PC-3 (cell line): ENCODE results near the gene ACAN. TPM values are rescaled to one million over a fixed set of nuclear protein-coding genes. Genes with fewer than 3 reads are reported as not detected.

Experiments
- ATAC-seq: fragments of 200-7000 bp; cut with Tn5 transposase; 2 replicates; pipeline ENCODE4 v1.9.1; 2020; ENCODE audit warnings: mild to moderate bottlenecking, moderate library complexity
- BruUV-seq: library from RNA; stranded (reverse); fragments of 400-500 nt; replicated peaks from 2 replicates; lab custom pipeline; 2021; lab: Mats Ljungman, UMichigan
- CTCF ChIA-PET: fragments of 300-600 bp; sonication (Branson Sonifier 250); formaldehyde crosslinking; loops from one replicate; lab custom pipeline; 2022; ENCODE audit warnings: antibody characterized with exemption; lab: Charles Lee
- POLR2A ChIA-PET: fragments of 300-600 bp; sonication (Branson Sonifier 250); formaldehyde crosslinking; loops from one replicate; lab custom pipeline; 2022; ENCODE audit warnings: antibody characterized with exemption; ENCODE audit not compliant: unreplicated experiment; lab: Charles Lee
- DNase-seq: peaks from one replicate; pipeline ENCODE4 v3.0.0-alpha.2; 2015
- H2AFZ ChIP-seq: fragments of 300-600 bp; sonication (generic); 2 replicates; pipeline ENCODE4 v1.6.0; 2016; ENCODE audit warnings: antibody characterized with exemption, low read length
- H3F3A ChIP-seq: fragments of 300-600 bp; sonication (generic); one replicate; pipeline ENCODE4 v1.6.0; 2017; ENCODE audit warnings: antibody characterized with exemption, low read length, control low read depth, mild to moderate bottlenecking; ENCODE audit not compliant: unreplicated experiment
- H3K27ac ChIP-seq: fragments of 300-600 bp; sonication (generic); 2 replicates; pipeline ENCODE4 v1.5.1; 2016; ENCODE audit warnings: mild to moderate bottlenecking, low read length
- H3K27me3 ChIP-seq: fragments of 300-600 bp; sonication (generic); 2 replicates; pipeline ENCODE4 v1.6.1; 2016; ENCODE audit warnings: low read length, mixed read lengths
- H3K36me3 ChIP-seq: fragments of 300-600 bp; sonication (generic); 2 replicates; pipeline ENCODE4 v1.6.1; 2016; ENCODE audit warnings: low read depth, mixed run types, low read length, mixed read lengths
- H3K4me1 ChIP-seq: fragments of 300-600 bp; sonication (generic); 2 replicates; pipeline ENCODE4 v1.5.1; 2016; ENCODE audit warnings: low read length; ENCODE audit not compliant: insufficient read depth
- H3K4me2 ChIP-seq: fragments of 300-600 bp; sonication (generic); 2 replicates; pipeline ENCODE4 v1.6.0; 2016; ENCODE audit warnings: low read length
- H3K4me3 ChIP-seq: fragments of 300-600 bp; sonication (generic); 2 replicates; pipeline ENCODE4 v1.5.1; 2016; ENCODE audit warnings: mild to moderate bottlenecking, low read length, mixed read lengths
- H3K79me2 ChIP-seq: fragments of 300-600 bp; sonication (generic); 2 replicates; pipeline ENCODE4 v1.6.1; 2017; ENCODE audit warnings: low read length, mixed read lengths
- H3K9ac ChIP-seq: fragments of 300-600 bp; sonication (generic); 2 replicates; pipeline ENCODE4 v1.6.0; 2016; ENCODE audit warnings: mild to moderate bottlenecking, low read length
- H3K9me2 ChIP-seq: fragments of 300-600 bp; sonication (generic); replicated peaks from 2 replicates; pipeline ENCODE4 v1.6.1; 2016; ENCODE audit warnings: mixed run types, low read length, mixed read lengths
- H3K9me3 ChIP-seq: fragments of 300-600 bp; sonication (generic); 2 replicates; pipeline ENCODE4 v1.6.1; 2016; ENCODE audit warnings: low read length, mixed read lengths
- H4K20me1 ChIP-seq: fragments of 300-600 bp; sonication (generic); 2 replicates; pipeline ENCODE4 v1.6.1; 2016; ENCODE audit warnings: low read length, mixed read lengths
- CTCF ChIP-seq: fragments of 300-600 bp; sonication (generic); conservative IDR thresholded peaks from 2 replicates; pipeline ENCODE4 v1.5.1; 2017; ENCODE audit warnings: antibody characterized with exemption, low read depth, mild to moderate bottlenecking, low read length
- EZH2 ChIP-seq: fragments of 300-600 bp; sonication (generic); IDR thresholded peaks from one replicate; pipeline ENCODE4 v1.6.1; 2017; ENCODE audit warnings: antibody characterized with exemption, mild to moderate bottlenecking, low read length; ENCODE audit not compliant: unreplicated experiment
- EZH2phosphoT487 ChIP-seq: fragments of 300-600 bp; sonication (generic); IDR thresholded peaks from 2 replicates; pipeline ENCODE4 v1.6.1; 2018; ENCODE audit warnings: mild to moderate bottlenecking, antibody characterized with exemption, low read length, borderline replicate concordance
- intact Hi-C: fragments of 100-400 bp; cut with micrococcal nuclease; formaldehyde crosslinking; loops from 2 replicates; pipeline ENCODE4 v1.9.0; 2023
- total RNA-seq: library from RNA; depleted of rRNA; stranded (reverse); fragments of >200 nt; gene quantifications from 2 replicates; pipeline ENCODE4 v1.2.3, GENCODE V29; 2014

Gene ACAN
- total RNA-seq, 1 experiment from 2014 or later: not detected

- Histone ChIP-seq H4K20me1 (no peaks in the 10 kb centered on the region), H3K9me2 (no peaks in the 10 kb centered on the region), H3K4me3 (no peak overlapping the region), H3F3A (no peaks in the 10 kb centered on the region), H3K36me3 (no peaks in the 10 kb centered on the region), H3K27ac (no peak overlapping the region), H3K9me3 (no peaks in the 10 kb centered on the region), H3K27me3 (peaks cover 21% of the 10 kb centered on the region; the same call in 1 of the 2 replicates), H3K9ac (no peak overlapping the region), H3K4me1 (peaks cover 4% of the 10 kb centered on the region; the same call in 1 of the 2 replicates), H2AFZ (no peak overlapping the region), H3K79me2 (no peaks in the 10 kb centered on the region), H3K4me2 (no peak overlapping the region)
- no TSS peak for BruUV-seq
- no peak for ATAC-seq
- POLR2A ChIA-PET: no interaction called here
- CTCF ChIA-PET: no interaction called here
- intact Hi-C loops: no loop called here
- DNase-seq: peak; percentile 12
- no peak for TF ChIP-seq EZH2phosphoT487
- no peak for TF ChIP-seq EZH2
- TF ChIP-seq CTCF: no peak
These were observed 69.5 kb downstream of the ACAN start for GRCh38 chr15:88872706-88873105.

- intact Hi-C loops: no loop called here
- Histone ChIP-seq H4K20me1 (no peaks in the 10 kb centered on the region), H3K4me1 (peaks cover 4% of the 10 kb centered on the region; the same call in 1 of the 2 replicates), H3K9me2 (no peaks in the 10 kb centered on the region), H3K27ac (no peak overlapping the region), H3K9ac (no peak overlapping the region), H3K4me2 (no peak overlapping the region), H2AFZ (no peak overlapping the region), H3K9me3 (no peaks in the 10 kb centered on the region), H3K27me3 (peaks cover 21% of the 10 kb centered on the region; the same call in 1 of the 2 replicates), H3K79me2 (no peaks in the 10 kb centered on the region), H3K36me3 (no peaks in the 10 kb centered on the region), H3K4me3 (no peak overlapping the region), H3F3A (no peaks in the 10 kb centered on the region)
- ATAC-seq: no peak
- ChIA-PET CTCF (no interaction called here), POLR2A (no interaction called here)
- BruUV-seq: no TSS peak
- TF ChIP-seq EZH2phosphoT487: no peak
- no peak for TF ChIP-seq CTCF
- no peak for TF ChIP-seq EZH2
- no peak for DNase-seq
These were observed 70.5 kb downstream of the ACAN start for GRCh38 chr15:88873786-88874185.

DNA sequence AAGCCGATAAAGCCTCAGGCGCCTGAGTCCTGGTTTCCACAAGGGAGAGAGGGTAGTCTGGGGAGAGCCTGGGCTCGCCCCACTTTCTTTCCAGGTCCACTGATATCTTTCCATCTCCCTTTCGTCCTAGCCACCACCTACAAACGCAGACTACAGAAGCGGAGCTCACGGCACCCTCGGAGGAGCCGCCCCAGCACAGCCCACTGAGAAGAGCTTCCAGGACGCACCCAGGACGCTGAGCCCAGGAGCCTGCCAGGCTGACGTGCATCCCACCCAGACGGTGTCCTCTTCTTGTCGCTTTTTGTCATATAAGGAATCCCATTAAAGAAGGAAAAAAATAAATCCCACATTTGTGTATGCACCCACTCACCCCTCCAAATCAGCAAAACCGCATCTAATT lies 71.0 kb downstream of the ACAN start:
- POLR2A ChIA-PET: no interaction called here
- CTCF ChIA-PET: no interaction called here
- BruUV-seq: no TSS peak
- no peak overlapping the region for H3K4me3 ChIP-seq
- no peak for DNase-seq
- TF ChIP-seq CTCF: no peak
- no peak for TF ChIP-seq EZH2phosphoT487
- TF ChIP-seq EZH2: no peak
- intact Hi-C loops: no loop called here
- H3K4me1 ChIP-seq: peaks cover 4% of the 10 kb centered on the region; the same call in 1 of the 2 replicates
- H2AFZ ChIP-seq: no peak overlapping the region
- no peaks in the 10 kb centered on the region for H3K36me3 ChIP-seq
- no peak overlapping the region for H3K4me2 ChIP-seq
- H3K79me2 ChIP-seq: no peaks in the 10 kb centered on the region
- no peaks in the 10 kb centered on the region for H3K9me3 ChIP-seq
- no peaks in the 10 kb centered on the region for H3K9me2 ChIP-seq
- H3K27ac ChIP-seq: no peak overlapping the region
- no peaks in the 10 kb centered on the region for H3F3A ChIP-seq
- no peaks in the 10 kb centered on the region for H4K20me1 ChIP-seq
- no peak overlapping the region for H3K9ac ChIP-seq
- ATAC-seq: no peak
- H3K27me3 ChIP-seq: peaks cover 21% of the 10 kb centered on the region; the same call in 1 of the 2 replicates
